Fibroblast of skin of right biceps (primary cell): ENCODE measurements around the gene LSS.
"Not testable (repeated sequence)": the region's sequence is repeated elsewhere in the genome, so short reads cannot be mapped to it uniquely, and the experiment has no call there.

Experiments
- DNase-seq: peaks from one replicate; pipeline ENCODE4 v3.0.0-alpha.2; 2013

LSS gene

DNA sequence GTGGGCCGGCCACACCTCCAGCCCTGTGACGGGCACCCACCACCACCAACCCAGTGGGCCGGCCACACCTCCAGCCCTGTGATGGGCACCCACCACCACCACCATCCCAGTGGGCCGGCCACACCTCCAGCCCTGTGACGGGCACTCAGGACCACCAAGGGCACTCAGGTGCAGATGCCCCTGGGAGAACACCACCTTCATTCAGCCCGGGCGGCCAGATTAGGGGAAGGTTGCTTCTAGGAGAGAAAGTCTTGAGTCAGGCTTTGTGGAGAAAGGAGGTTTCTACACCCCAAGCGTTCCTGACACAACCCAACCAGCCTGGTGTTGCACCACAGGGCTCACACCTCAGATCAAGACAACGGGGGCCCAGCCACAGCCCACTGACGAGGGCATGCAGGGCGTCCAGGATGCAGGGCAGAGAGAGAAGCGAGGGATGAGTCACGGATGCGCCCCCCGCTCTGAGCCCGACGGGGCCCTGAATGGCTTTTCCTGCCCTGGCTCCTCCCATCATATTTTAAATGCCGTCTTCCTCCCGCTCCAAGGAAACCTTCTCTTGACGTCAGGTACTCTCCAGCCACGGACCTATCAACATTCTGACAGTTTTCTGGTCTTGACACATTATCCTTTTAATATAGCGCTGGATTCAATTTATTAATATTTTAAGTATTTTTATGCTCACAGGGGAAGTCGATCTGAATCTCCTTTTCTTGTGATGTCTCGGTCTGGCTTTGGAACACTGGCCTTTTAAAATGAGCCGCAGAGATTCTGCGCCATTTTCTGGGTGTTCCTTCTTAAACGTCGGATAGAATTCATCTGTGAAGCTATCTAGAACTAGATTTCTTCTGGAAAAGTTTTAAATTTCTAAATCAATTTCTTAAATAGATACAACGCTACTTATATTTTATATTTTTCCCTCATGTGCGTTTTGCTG, 43.7 kb downstream of the LSS start:
- DNase-seq: peak; percentile 82

DNA sequence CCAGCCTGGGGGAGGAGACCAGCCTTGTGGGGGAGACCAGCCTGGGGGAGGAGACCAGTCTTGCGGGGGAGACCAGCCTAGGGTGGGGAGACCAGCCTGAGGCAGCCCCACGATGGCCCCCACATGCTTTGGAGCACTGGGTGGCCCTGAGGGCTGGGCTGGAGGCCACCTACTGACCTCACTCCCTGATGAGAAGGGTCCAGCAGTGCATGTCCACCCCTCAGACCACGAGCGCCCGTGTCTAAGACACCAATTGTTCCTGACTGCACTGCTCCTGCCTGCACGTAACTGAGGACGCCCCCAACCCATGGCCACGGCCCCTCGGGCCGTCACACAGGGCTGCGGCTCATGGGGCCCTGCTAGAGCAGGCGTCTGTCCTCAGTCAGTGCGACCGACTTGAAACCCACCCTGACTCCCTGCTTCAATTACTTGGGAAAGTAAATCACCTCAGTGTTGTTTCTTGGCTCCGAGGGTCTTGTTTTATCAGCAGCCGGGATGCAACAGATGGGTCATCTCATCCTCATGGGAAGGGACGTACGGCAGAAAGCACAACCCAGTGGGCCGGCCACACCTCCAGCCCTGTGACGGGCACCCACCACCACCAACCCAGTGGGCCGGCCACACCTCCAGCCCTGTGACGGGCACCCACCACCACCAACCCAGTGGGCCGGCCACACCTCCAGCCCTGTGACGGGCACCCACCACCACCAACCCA, 44.5 kb downstream of the LSS start, which contains the start of gene SPATC1L:
SPATC1L (minus strand) TSS at position 550 of the 715 bp plus-strand sequence. CDS start 1,643 bp downstream, outside the sequence.
- DNase-seq: peak; percentile 78

DNA sequence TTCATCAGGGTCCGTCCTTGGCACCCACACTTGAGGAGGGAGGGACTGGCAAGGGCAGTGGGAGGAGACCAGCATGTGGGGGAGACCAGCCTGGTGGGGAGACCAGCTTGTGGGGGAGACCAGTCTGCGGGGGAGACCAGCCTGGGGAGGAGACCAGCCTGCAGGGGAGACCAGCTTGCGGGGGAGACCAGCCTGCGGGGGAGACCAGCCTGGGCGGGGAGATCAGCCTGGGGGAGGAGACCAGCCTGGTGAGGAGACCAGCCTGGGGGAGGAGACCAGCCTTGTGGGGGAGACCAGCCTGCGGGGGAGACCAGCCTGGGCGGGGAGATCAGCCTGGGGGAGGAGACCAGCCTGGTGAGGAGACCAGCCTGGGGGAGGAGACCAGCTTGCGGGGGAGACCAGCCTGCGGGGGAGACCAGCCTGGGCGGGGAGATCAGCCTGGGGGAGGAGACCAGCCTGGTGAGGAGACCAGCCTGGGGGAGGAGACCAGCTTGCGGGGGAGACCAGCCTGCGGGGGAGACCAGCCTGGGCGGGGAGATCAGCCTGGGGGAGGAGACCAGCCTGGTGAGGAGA, 45.2 kb downstream of the LSS start:
- not testable (repeated sequence) for DNase-seq

DNA sequence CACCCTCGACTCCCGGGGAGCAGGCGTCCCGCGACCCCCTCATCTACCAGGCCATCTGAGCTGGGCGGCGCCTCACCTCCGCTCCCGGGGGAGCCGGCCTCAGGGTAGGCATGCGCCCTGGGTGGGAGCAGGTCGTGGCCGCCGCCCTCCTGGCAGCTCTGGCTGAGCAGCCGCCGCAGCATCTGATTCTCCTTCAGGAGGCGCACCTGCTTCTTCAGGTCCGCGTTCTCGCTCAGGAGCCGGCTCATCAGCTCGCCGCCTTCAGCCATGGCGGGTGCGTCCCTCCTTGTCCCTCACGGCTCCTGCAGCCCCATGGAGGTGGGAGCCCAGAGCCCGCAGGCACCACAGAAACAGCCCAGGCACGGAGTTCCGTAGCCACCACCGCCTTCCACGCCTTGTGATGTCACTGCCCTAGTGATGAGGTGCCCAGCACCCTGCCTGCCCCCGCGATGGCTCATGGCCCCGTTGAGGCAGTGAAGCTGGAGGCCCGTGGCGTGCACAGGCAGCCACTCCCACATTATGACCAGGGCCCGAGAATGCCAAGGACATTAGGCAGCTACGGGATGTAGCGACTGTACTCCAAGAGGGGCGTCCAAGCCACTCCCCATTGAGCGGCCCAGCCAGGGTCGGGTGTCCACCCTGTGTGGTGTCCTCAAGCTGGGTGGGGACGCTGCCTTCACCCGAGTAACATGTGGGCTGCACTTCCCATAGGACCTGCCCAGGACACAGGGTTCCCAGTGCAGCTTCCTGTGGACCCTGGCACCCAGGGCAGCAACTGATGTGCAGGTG, 45.8 kb downstream of the LSS start:
- DNase-seq: no peak

DNA sequence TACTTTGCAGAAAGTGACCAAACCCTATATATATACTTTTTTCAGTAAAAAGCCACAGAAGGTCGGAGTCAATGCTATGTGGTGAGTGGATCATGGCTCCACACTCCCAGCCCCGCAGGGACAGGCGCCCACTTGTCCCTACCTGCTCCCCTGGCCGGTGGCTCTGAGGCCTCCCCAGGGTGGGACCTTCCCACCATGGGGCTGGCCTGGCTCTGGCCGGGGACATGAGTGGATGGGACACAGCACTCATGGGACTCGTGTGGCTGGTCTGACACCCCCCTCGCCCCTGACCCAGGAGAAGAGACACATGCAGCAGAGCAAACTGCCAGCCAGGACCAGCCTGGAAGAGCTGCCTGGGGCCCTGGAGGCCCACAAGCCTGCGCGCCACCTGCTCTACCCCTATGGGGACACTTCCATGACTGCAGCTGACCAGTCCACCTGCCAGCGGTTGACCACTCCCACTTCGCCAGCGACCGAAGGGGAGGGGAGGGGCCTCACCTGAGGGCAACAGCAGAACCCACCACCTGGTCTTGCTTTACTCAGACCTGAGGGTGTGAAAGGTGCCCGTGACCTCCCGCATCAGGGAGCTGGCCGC, 46.5 kb downstream of the LSS start:
- no peak for DNase-seq

DNA sequence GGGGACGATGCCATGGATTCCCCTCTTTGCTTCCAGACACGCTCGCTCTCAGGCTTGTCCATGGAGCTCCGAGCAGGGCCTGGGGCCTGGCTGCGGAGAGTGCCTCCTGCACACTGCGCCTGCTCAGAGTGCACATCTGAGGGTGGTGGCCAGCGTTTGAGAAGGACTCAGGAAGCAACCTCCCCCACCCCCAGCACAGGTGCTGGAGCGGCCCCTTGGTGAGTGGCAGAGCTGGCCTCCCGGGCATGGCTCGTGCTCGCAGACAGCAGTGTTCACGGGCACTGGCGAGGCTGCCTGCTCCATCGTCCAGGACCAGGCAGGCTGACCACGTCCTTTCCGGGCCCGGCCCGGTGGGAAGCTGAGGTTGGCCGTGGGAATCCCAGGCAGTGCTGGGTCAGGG, 47.1 kb downstream of the LSS start:
- DNase-seq: no peak

DNA sequence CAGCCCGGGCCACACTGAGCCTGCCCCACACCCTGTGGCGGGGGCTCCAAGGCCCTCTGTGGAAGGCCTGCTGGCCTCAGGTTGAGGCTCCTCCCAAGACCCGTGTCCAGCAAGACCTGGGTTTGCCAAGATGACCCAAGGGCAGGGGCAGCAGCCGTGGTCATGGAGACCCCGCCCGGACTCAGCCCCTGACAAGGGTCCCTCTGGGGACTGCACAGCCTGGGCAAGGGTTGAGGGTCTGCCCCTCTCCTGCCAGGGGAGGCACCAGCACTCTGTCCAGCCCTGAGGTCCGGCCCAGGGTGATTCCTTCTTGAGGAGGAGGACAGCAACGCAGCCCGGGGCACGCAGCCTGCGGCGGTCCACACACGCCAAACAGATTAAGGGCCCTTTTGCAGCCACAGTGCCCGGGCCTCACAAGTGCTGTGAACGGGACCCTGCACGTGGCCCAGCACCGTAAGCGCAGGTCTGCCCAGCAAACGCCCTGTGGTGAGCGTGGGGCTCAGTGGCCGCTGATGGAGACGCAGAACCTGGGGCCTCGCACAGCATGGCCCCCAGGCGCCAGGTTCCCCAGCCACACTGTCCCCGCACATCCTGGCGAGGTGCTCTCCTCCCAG, 47.7 kb downstream of the LSS start:
- no peak for DNase-seq

DNA sequence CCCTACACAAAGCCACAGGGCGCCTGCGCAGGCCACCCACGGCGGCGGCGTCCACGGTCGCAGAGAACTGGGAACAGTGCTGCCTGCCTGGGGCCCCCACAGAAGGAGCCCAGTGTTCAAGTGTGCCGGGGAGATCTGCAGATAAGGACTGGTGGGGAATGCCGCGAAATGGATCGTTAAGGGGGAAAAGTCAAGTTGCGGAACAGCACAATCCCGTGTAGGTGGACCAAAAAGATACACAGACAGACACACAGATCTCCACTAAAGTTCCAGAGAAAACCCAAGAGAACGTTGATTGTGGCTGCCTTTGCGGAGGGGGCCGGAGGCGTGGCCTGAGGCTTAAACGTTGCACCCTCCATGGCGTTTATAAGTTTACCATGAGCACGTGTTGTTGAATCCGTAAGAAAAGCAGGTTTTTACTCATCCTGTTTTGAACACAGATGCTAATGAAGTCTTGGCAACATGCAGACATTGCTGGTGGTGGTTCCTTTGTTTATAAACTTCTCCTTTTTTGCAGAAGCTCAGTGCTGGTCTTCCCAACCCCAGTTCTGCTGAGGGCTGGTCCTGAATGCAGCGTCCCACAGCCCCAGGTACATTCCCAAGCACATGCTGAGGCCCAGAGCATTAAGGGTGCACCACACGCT, 48.4 kb downstream of the LSS start:
- no peak for DNase-seq

DNA sequence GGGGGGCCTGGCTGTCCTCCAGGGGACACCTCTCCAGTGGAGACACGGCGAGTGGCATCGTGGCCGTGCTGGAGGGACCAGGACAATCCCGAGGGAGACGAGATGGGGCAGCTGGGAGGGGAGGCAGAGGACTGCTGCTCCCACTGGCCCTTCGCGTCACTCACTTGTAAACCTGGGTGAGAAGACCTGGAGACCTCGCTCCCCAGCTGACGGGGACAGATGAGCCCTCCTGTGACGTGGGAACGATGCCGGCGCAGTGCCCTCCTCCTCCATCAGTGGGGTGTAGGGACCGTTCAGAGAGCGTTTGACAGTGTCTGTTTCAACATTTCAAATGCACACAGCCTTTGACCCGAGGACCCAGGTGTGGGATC, 48.9 kb downstream of the LSS start:
- no peak for DNase-seq

DNA sequence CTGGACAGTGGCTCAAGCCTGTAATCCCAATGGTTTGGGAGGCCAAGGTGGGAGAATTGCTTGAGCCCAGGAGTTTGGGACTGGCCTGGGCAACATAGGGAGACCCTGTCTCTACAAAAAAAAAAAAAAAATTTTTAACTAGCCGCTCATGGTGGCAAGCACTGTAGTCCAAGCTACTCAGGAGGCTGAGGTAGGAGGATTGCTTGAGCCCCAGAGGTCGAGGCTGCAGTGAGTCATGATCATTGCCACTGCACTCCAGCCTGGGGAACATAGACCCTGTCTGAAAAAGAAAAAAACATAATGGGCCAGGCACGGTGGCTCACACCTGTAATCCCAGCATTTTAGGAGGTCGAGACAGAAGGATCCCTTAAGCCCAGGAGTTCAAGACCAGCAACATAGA, 49.6 kb downstream of the LSS start:
- DNase-seq: no peak

DNA sequence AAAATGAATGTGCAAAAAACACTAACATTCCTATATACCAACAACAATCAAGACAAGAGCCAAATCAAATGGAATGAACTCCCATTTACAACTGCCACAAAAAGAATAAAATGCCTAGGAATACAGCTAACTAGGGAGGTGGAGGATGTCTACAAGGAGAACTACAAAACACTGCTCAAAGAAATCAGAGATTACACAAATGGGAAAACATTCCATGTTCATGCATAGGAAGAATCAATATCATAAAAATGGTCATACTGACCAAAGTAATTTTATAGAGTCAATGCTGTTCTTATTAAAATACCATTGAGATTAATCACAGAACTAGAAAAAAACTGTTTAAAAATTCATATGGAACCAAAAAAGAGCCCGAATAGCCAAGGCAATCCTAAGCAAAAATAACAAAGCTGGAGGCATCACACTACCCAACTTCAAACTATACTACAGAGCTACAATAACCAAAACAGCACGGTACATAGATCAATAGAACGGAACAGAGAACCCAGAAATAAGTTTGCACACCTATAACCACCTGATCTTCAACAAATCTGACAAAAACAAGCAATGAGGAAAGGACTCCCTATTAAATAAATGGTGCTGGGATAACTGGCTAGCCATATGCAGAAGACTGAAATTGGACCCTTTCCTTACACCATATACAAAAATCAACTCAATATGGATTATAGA, 52.0 kb downstream of the LSS start:
- not testable (repeated sequence) for DNase-seq

DNA sequence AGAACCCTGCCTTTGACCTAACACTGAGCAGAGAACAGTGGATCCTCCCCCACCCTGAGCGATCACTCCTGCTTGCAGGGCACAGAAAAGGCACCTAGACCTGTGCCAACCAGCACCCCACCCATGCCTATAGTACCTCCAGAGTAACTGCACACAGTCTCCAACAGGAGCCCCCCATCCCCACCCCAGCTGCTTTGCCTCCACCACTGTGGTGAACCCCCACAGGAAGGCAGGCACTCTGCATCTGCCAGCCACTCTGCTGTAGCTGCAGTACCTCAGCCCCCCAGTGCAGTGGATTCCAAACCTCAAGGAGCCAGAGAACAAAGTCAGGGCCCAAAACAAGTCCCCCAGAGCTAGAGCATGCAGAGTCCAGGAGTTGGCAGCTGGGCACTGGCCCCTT, 55.0 kb downstream of the LSS start:
- DNase-seq: no peak

DNA sequence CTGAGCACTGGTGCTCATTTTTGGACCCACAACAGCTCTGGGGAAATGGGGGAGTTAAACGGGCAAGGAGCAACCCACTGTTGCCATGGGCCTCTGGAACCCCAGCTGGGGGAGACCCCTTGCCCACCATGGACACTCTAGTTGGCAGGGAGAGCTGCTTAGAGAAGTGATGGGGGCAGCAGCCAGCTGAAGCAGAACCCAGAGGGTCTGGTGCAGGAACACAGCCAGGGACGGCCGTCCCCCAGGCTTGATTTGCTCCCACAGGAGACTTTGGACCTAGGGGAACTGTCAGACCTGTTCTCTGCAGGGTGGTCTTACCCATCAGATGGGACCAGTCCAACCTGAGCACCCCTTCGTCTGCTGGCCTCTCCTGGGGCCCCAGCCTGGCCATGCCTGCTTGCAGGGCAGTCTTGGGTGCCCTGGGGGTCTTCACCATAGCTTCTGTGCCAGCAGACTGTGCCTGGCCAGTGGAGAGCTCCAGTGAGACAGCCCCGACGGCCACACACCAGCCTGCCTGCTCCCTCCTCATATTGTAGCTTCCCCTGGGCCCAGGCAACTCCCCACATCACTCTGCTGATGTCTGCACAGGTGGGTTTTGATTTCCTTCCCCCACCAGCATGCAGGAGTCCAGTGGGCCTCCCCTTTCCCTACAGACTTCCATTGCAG, 55.6 kb downstream of the LSS start:
- DNase-seq: no peak

DNA sequence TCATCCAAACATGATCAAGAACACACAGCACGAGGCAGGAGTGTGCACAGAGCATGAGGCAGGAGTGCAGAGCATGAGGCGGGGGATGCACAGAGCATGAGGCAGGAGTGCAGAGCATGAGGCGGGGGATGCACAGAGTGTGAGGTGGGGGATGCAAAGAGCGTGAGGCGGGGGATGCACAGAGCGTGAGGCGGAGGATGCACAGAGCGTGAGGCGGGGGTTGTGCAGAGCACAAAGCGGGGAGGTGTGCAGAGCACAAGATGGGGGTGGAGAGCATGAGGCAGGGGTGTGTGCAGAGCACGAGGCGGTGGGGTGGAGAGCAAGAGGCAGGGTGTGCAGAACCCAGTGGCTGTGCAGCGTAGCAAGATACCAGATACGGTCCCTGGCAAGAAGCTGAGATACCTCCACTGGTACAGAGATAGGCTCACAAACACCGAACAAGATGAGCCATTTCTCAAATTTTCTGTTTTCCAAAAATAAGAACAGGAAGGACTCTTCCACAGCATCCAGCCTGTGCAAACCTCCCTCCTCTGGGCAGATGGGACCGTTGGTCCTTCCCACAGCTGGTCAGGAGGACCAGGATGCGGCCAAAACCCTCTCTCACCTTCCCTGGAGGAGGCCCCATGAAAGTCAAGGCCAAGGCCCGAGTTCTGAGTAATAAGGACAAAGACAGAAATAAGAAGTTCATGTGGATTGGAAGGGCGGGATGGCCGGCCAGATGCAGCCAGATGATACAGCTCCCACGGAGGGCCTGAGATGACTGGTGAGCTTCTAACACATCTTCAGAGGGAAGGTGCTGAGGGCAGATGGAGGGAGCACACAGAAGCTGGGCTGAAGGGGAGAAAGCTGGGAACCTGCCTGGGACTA, 56.3 kb downstream of the LSS start:
- DNase-seq: no peak

DNA sequence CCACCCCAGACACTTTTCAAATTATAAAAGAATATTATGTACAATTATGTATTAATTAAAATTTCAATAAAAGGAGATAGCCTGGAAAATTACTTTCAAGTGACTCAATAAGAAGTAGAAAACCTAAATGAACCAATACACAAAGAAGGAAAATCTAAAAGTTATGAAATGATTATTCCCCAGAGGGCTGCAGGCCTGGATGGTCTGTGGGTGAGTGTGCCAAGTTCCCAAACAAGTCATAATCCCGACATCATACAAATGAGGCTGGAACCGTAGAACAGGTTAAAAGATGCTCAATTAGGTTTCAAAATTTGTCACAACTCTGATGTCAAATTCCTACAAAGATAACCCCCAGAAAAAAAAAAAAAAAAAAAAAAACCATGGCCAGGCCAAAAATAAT, 57.0 kb downstream of the LSS start:
- DNase-seq: no peak

DNA sequence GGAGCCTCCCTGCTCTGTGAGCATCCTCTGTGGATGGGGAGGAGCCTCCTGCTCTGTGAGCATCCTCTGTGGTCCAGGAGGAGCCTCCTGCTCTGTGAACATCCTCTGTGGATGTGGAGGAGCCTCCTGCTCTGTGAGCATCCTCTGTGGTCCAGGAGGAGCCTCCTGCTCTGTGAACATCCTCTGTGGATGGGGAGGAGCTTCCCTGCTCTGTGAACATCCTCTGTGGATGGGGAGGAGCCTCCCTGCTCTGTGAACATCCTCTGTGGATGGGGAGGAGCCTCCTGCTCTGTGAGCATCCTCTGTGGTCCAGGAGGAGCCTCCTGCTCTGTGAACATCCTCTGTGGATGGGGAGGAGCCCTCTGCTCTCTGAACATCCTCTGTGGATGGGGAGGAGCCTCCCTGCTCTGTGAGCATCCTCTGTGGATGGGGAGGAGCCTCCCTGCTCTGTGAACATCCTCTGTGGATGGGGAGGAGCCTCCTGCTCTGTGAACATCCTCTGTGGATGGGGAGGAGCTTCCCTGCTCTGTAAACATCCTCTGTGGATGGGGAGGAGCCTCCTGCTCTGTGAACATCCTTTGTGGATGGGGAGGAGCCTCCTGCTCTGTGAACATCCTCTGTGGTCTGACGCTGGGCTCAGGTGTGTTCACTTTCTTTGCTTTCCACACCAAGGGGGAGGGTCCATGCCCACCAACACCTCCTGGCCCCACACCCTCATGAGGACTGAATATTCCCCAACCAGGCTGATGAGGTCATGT, 58.0 kb downstream of the LSS start:
- DNase-seq: not testable (repeated sequence)

DNA sequence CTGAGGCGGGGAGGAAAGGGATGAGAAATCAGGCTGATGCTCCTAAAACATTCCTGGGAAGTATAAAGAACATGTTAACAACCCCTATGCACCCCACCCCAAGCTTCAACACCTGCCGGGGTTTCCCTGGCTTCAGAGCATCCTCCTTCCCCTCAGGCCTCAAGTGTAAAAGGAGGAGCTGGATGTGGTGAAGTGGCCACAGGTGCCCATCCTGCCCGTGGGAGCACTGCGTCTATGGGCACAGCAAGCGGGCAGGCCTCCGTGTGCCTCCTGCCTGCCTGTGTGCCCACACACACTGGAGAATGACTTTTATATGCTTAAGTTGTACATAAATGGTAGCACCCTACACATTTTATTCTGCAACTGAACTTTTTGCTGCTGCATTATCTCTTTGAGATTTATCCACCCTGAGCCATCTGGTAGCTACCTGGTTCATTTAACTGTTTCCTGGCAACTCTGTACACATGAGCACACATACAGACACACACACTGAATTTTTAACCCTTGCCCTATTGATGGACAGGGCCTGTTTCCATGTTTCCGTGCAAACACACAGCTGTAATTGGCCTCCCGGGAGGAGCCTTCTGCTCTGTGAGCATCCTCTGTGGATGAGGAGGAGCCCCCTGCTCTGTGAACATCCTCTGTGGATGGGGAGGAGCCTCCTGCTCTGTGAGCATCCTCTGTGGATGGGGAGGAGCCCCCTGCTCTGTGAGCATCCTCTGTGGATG, 59.8 kb downstream of the LSS start:
- no peak for DNase-seq

DNA sequence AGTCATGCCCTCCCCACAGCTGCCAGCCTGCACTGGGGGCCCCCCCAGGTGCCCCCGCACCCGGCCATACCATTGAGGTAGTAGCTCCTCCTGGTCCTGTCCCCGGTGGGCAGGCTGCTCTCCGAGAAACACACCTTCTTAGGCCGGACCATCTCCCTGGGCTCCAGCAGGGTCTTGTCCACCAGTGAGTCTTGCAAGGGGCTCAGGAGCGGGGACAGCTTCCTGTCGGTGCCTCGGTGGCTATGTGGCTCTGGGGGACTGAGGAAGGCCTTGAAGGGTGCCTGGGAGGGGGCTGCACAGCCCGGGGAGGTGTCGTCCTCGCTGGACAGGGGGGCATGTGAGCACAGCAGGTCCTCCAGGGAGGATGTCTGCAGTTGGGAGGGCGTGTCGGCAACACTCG, 60.3 kb downstream of the LSS start:
- no peak for DNase-seq
